Hepatocyte (in vitro differentiated cells): ENCODE data around the gene HCK. TPM values are rescaled to one million over a fixed set of nuclear protein-coding genes. Genes with fewer than 3 reads are reported as not detected.
"Not testable (repeated sequence)": the region's sequence is repeated elsewhere in the genome, so short reads cannot be mapped to it uniquely, and the experiment has no call there.

Experiments
- DNase-seq: peaks from one replicate; pipeline ENCODE4 v3.0.0-alpha.2; 2016; ENCODE audit warnings: low spot score
- H2AFZ ChIP-seq: fragments of 200-600 bp; sonication (generic); 2 replicates; pipeline ENCODE4 v1.6.0; 2016; ENCODE audit warnings: antibody characterized with exemption, mild to moderate bottlenecking
- H3K27ac ChIP-seq: fragments of 200-600 bp; sonication (generic); 2 replicates; pipeline ENCODE4 v1.5.1; 2016; ENCODE audit warnings: mild to moderate bottlenecking
- H3K27me3 ChIP-seq: fragments of 200-600 bp; sonication (generic); 2 replicates; pipeline ENCODE4 v1.6.1; 2016
- H3K36me3 ChIP-seq: fragments of 200-600 bp; sonication (generic); replicated peaks from 2 replicates; pipeline ENCODE4 v1.5.1; 2016; ENCODE audit warnings: low read depth; ENCODE audit not compliant: insufficient read depth
- H3K4me1 ChIP-seq: fragments of 200-600 bp; sonication (generic); 2 replicates; pipeline ENCODE4 v1.5.1; 2016; ENCODE audit warnings: mild to moderate bottlenecking, moderate library complexity; ENCODE audit not compliant: insufficient read depth
- H3K4me2 ChIP-seq: fragments of 200-600 bp; sonication (generic); 2 replicates; pipeline ENCODE4 v1.6.0; 2016
- H3K4me3 ChIP-seq: fragments of 200-600 bp; sonication (generic); 2 replicates; pipeline ENCODE4 v1.5.1; 2016; ENCODE audit warnings: mild to moderate bottlenecking
- H3K79me2 ChIP-seq: fragments of 200-600 bp; sonication (generic); 2 replicates; pipeline ENCODE4 v1.6.0; 2017; ENCODE audit warnings: mild to moderate bottlenecking
- H3K9me2 ChIP-seq: fragments of 200-600 bp; sonication (generic); replicated peaks from 2 replicates; pipeline ENCODE4 v1.6.0; 2017; ENCODE audit warnings: mild to moderate bottlenecking; ENCODE audit not compliant: insufficient read depth
- H3K9me3 ChIP-seq: fragments of 200-600 bp; sonication (generic); 2 replicates; pipeline ENCODE4 v1.5.1; 2016; ENCODE audit warnings: low read depth, mild to moderate bottlenecking
- H4K20me1 ChIP-seq: fragments of 200-600 bp; sonication (generic); 2 replicates; pipeline ENCODE4 v1.6.0; 2016; ENCODE audit warnings: mild to moderate bottlenecking; ENCODE audit not compliant: insufficient read depth, poor library complexity, severe bottlenecking
- EZH2 ChIP-seq: fragments of 200-600 bp; sonication (generic); IDR thresholded peaks from 2 replicates; pipeline ENCODE4 v1.6.1; 2016; ENCODE audit warnings: antibody characterized with exemption, mild to moderate bottlenecking, borderline replicate concordance
- EZH2phosphoT487 ChIP-seq: fragments of 200-600 bp; sonication (generic); IDR thresholded peaks from one replicate; pipeline ENCODE4 v1.6.1; 2018; ENCODE audit warnings: antibody characterized with exemption, mild to moderate bottlenecking, low read depth, moderate library complexity; ENCODE audit not compliant: unreplicated experiment, severe bottlenecking
- WGBS: methylation state at CpG from one replicate; pipeline ENCODE4 v1.1.6; 2016; ENCODE audit warnings: low lambda C conversion rate; ENCODE audit errors: missing lambda C conversion rate; 5-methylcytosine and 5-hydroxymethylcytosine counted together
- polyA plus RNA-seq: library from polyadenylated mRNA; unstranded; fragments of >200 nt; fragmentation: Nextera tagmentation; extraction: Ambion mirVana; gene quantifications from 2 replicates; pipeline ENCODE4 v1.2.1, GENCODE V29; 2016
- total RNA-seq: library from RNA; depleted of rRNA; stranded (reverse); fragments of >200 nt; gene quantifications from 2 replicates; pipeline ENCODE4 v1.2.3, GENCODE V29; 2014
- TF ChIP-seq, protein P1 (sequence below): fragments of 200-600 bp; sonication (generic); IDR thresholded peaks from 2 replicates; pipeline ENCODE4 v1.5.1; 2016; ENCODE audit warnings: antibody characterized with exemption, mild to moderate bottlenecking; ENCODE audit not compliant: poor library complexity

Gene HCK
- total and polyA plus RNA-seq, 2 experiments from 2014 or later: 0.54 to 2.2 TPM

DNA sequence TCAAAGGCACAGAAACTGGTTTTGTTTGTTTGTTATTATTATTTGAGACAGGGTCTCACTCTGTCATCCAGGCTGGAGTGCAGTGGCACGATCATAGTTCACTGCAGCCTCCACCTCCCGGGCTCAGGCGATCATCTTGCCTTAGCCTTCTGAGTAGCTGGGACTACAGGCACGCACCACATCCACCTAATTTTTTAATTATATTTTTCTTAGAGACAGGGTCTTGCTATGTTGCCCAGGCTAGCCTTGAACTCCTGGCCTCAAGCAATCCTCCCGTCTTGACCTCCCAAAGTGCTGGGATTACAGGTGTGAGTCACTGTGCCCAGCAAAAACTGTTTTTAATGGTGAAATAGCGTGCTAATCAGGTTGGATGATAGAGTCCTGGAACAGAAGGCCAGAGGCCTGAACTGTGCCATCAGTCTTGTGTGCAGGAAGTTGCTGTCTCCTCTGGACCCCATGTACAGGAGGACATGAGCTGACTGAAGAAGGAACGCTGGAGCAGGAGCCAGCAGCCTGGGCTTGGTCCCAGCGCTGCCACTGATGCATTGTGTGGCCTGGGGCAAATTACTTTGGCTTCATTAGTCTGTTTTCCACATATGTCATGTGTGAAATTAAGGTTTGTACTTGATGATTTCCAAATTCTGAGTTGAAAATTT lies 62.4 kb downstream of the HCK start:
- H3K27me3 ChIP-seq: no peaks in the 10 kb centered on the region
- H3K9me3 ChIP-seq: no peaks in the 10 kb centered on the region
- no peak for DNase-seq
- 90% methylated on average over 8 of the region's 8 CpGs for WGBS
- H3K4me1 ChIP-seq: peaks cover 20% of the 10 kb centered on the region
- H3K27ac ChIP-seq: no peak overlapping the region
- H3K4me3 ChIP-seq: no peak overlapping the region
- H3K79me2 ChIP-seq: peaks cover 97% of the 10 kb centered on the region
- no peak overlapping the region for H2AFZ ChIP-seq
- H3K4me2 ChIP-seq: no peak overlapping the region
- H4K20me1 ChIP-seq: peaks cover 62% of the 10 kb centered on the region
- H3K36me3 ChIP-seq: no peaks in the 10 kb centered on the region
- no peak for TF ChIP-seq EZH2phosphoT487
- TF ChIP-seq, protein P1, sequence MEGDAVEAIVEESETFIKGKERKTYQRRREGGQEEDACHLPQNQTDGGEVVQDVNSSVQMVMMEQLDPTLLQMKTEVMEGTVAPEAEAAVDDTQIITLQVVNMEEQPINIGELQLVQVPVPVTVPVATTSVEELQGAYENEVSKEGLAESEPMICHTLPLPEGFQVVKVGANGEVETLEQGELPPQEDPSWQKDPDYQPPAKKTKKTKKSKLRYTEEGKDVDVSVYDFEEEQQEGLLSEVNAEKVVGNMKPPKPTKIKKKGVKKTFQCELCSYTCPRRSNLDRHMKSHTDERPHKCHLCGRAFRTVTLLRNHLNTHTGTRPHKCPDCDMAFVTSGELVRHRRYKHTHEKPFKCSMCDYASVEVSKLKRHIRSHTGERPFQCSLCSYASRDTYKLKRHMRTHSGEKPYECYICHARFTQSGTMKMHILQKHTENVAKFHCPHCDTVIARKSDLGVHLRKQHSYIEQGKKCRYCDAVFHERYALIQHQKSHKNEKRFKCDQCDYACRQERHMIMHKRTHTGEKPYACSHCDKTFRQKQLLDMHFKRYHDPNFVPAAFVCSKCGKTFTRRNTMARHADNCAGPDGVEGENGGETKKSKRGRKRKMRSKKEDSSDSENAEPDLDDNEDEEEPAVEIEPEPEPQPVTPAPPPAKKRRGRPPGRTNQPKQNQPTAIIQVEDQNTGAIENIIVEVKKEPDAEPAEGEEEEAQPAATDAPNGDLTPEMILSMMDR: no peak
- no peak for TF ChIP-seq EZH2
- H3K9me2 ChIP-seq: no peaks in the 10 kb centered on the region

DNA sequence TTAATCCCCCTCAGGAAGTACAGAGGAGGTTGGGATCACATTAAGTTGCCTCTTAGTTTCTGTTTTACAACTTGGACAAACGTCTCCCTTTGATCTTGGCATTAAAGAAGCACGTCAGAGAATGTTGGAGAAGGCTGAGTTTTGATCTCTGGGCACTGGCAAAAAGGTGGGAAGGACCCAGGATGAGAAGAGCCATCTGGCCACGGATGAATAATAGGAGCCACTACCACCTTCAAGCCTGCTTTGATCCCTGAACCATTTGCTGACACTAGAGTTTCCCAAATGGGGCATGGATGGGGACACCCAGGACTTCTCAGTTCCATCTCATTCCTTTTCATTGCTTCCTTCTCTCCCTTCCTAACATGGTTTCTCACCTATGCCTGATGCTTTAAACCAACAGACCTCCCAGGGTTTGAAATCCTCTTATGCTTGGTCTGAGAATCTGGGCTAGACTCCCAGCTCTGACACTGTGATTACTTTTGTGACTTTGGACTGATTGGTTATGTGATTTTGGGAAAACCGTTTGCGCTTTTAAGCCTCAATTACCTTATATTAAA lies 63.2 kb downstream of the HCK start:
- Histone ChIP-seq H3K4me2 (no peak overlapping the region), H3K27ac (no peak overlapping the region), H3K9me3 (no peaks in the 10 kb centered on the region), H2AFZ (no peak overlapping the region), H3K27me3 (no peaks in the 10 kb centered on the region), H4K20me1 (peaks cover 70% of the 10 kb centered on the region), H3K4me1 (peaks cover 20% of the 10 kb centered on the region), H3K36me3 (no peaks in the 10 kb centered on the region), H3K79me2 (peaks cover 100% of the 10 kb centered on the region), H3K4me3 (no peak overlapping the region), H3K9me2 (no peaks in the 10 kb centered on the region)
- no peak for TF ChIP-seq EZH2
- no peak for TF ChIP-seq EZH2phosphoT487
- TF ChIP-seq, protein P1: no peak
- DNase-seq: no peak
- WGBS: 63% methylated on average over 5 of the region's 5 CpGs

DNA sequence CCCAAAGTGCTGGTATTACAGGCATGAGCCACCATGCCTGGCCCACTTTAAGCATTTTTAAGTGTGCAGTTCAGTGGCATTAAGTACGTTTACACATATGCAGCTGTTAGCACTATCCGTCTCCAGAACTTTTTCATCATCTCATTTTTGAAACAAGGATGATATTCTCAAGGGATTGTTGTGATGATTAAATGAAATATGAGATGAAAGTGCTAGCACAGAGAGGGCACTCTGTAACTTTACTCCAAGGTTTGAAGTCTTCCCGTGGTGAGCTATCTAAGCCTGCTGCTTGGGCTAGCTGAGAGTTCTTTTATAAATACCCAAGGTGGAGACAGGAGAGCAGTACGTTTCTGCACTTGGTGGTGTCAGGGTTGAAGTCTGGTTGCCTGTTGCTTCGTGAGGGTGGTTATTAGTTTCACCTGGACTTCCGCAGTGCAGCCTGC lies 64.1 kb downstream of the HCK start:
- Histone ChIP-seq H4K20me1 (peaks cover 70% of the 10 kb centered on the region), H3K9me2 (no peaks in the 10 kb centered on the region), H3K27me3 (no peaks in the 10 kb centered on the region), H3K4me1 (peaks cover 13% of the 10 kb centered on the region), H3K9me3 (no peaks in the 10 kb centered on the region), H3K4me2 (no peak overlapping the region), H2AFZ (no peak overlapping the region), H3K79me2 (peaks cover 99% of the 10 kb centered on the region), H3K36me3 (no peaks in the 10 kb centered on the region), H3K27ac (no peak overlapping the region), H3K4me3 (no peak overlapping the region)
- no peak for DNase-seq
- 66% methylated on average over 6 of the region's 6 CpGs for WGBS
- TF ChIP-seq, protein P1: no peak
- TF ChIP-seq EZH2phosphoT487: no peak
- TF ChIP-seq EZH2: no peak

DNA sequence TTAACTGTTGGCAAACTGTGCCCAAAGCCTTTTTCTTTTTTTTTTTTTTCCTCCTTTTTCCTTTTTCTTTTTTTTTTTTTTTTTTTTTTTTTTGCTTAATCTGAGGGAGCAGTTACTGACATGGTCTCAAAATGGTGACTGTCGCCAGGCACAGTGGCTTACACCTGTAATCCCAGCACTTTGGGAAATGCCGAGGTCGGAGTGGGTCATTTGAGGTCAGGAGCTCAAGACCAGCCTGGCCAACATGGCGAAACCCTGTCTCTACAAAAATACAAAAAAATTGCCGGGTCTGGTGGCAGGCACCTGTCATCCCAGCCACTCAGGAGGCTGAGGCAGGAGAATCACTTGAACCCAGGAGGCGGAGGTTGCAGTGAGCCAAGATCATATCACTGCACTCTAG lies 64.8 kb downstream of the HCK start:
- not testable (repeated sequence) for H3K9me2 ChIP-seq, H3K36me3 ChIP-seq, H3K4me3 ChIP-seq, H3K27ac ChIP-seq, H3K4me1 ChIP-seq, H3K9me3 ChIP-seq, DNase-seq, H3K27me3 ChIP-seq, H2AFZ ChIP-seq, H3K4me2 ChIP-seq
- peaks cover 92% of the 10 kb centered on the region for H3K79me2 ChIP-seq
- H4K20me1 ChIP-seq: peaks cover 69% of the 10 kb centered on the region
- WGBS: 91% methylated on average over 6 of the region's 6 CpGs

DNA sequence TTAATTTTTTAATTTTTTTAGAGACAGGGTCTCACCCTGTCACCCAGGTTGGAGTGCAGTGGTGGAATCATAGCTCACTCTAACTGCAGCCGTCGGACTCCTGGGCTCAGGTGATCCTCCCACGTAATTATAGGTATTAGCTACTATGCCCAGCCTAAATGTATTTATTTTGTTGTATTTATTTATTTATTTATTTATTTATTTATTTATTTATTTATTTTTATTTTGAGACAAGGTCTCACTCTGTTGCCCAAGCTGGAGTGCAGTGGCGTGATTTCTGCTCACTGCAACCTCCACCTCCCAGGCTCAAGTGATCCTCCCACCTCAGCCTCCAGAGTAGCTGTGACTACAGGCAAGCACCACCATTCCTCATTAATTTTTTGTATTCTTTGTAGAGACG lies 66.4 kb downstream of the HCK start:
- H3K9me2 ChIP-seq, H3K36me3 ChIP-seq, H3K4me2 ChIP-seq, H3K4me3 ChIP-seq, DNase-seq, H3K9me3 ChIP-seq, H2AFZ ChIP-seq, H3K27ac ChIP-seq, H3K27me3 ChIP-seq, H3K4me1 ChIP-seq: not testable (repeated sequence)
- peaks cover 79% of the 10 kb centered on the region for H3K79me2 ChIP-seq
- H4K20me1 ChIP-seq: peaks cover 58% of the 10 kb centered on the region
- 98% methylated on average over 5 of the region's 5 CpGs for WGBS
